IMR-90 (cell line): ENCODE measurements around the gene CARS2.

ENCODE experiments used
- MAFK ChIP-seq: IDR thresholded peaks from 2 replicates; pipeline ENCODE4 v1.6.1; 2012; ENCODE audit warnings: low read depth, low read length, improper control_type of control experiment
- MXI1 ChIP-seq: IDR thresholded peaks from 2 replicates; pipeline ENCODE4 v1.6.1; 2012; ENCODE audit warnings: low read depth, mild to moderate bottlenecking, low read length, moderate library complexity, borderline replicate concordance
- POLR2A ChIP-seq: IDR thresholded peaks from 2 replicates; pipeline ENCODE4 v1.6.1; 2012; ENCODE audit warnings: mild to moderate bottlenecking, low read depth, low read length
- RAD21 ChIP-seq: IDR thresholded peaks from 2 replicates; pipeline ENCODE4 v1.6.1; 2012; ENCODE audit warnings: low read length, improper control_type of control experiment
- TF ChIP-seq, protein P1 (sequence below): conservative IDR thresholded peaks from 2 replicates; pipeline ENCODE4 v1.5.1; 2012; ENCODE audit warnings: mild to moderate bottlenecking, low read depth, low read length, improper control_type of control experiment

DNA sequence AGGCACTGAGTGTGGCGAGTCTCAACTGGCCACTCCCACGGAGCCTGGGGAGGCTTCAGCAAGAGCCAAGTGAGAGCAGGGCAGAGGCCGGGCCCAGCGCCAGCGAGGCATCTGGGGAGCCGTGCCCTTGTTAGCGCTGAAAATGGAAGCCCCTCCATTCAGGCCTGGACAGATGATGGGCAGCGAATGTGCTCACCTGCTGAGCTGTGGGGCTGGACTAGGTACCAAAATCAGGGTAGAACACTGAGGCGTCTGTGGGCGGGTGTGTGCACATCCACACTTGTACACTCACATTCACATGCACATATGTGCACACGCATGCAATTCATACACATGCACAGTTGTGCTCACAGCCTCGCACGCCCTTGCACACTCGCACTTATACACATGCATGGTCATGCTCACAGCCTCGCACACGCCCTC is 69.9 kb downstream of the CARS2 start:
- TF ChIP-seq MXI1 (no peak), MAFK (no peak), POLR2A (no peak), RAD21 (no peak)
- TF ChIP-seq, protein P1, sequence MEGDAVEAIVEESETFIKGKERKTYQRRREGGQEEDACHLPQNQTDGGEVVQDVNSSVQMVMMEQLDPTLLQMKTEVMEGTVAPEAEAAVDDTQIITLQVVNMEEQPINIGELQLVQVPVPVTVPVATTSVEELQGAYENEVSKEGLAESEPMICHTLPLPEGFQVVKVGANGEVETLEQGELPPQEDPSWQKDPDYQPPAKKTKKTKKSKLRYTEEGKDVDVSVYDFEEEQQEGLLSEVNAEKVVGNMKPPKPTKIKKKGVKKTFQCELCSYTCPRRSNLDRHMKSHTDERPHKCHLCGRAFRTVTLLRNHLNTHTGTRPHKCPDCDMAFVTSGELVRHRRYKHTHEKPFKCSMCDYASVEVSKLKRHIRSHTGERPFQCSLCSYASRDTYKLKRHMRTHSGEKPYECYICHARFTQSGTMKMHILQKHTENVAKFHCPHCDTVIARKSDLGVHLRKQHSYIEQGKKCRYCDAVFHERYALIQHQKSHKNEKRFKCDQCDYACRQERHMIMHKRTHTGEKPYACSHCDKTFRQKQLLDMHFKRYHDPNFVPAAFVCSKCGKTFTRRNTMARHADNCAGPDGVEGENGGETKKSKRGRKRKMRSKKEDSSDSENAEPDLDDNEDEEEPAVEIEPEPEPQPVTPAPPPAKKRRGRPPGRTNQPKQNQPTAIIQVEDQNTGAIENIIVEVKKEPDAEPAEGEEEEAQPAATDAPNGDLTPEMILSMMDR, result no peak
